B cell (primary cell): ENCODE results near the gene PUM1. TPM values are rescaled to one million over a fixed set of nuclear protein-coding genes. Genes with fewer than 3 reads are reported as not detected.

ENCODE experiments used
- ATAC-seq: fragments of 200-7000 bp; cut with Tn5 transposase; one replicate; pipeline ENCODE4 v1.10.0; 2021; ENCODE audit warnings: low read depth, mild to moderate bottlenecking, moderate number of reproducible peaks, moderate library complexity
- CTCF ChIA-PET: fragments of 350-600 bp; sonication (Branson Sonifier 250); formaldehyde crosslinking; loops from one replicate; lab custom pipeline; 2021; ENCODE audit warnings: antibody characterized with exemption, inconsistent platforms; lab: Charles Lee
- POLR2A ChIA-PET: fragments of 350-600 bp; sonication (Branson Sonifier 250); formaldehyde crosslinking; loops from one replicate; lab custom pipeline; 2021; ENCODE audit warnings: antibody characterized with exemption; lab: Charles Lee
- DNase-seq: peaks from one replicate; pipeline ENCODE4 v3.0.0; 2013
- H2AFZ ChIP-seq: 2 replicates; pipeline ENCODE4 v1.6.1; 2012; ENCODE audit warnings: mild to moderate bottlenecking, low read depth, low read length; ENCODE audit not compliant: insufficient read depth, poor library complexity, severe bottlenecking
- H3K27ac ChIP-seq, 2 donors: 1 replicate in 1 of 2; 2 replicates in 1 of 2; pipeline ENCODE4 v1.5.1; 2012 to 2013; ENCODE audit warnings: low read length in 2 of 2, mild to moderate bottlenecking in 2 of 2, moderate library complexity in 1 of 2
- H3K27me3 ChIP-seq, 4 experiments: fragments of 200-600 bp in 1 of 4; sonication (generic) in 1 of 4; replicated peaks in 1 of 4; 1 replicate in 2 of 4; 2 replicates in 2 of 4; pipeline versions ENCODE4 v1.6.1 to v1.7.0; 2013 to 2016; ENCODE audit warnings: low read length in 3 of 4, mild to moderate bottlenecking in 2 of 4, mixed read lengths in 1 of 4, moderate library complexity in 1 of 4; ENCODE audit not compliant: insufficient read depth in 4 of 4, control insufficient read depth in 3 of 4; ENCODE audit errors: control extremely low read depth in 1 of 4
- H3K36me3 ChIP-seq, 2 experiments: replicated peaks in 1 of 2; 1 replicate in 1 of 2; 2 replicates in 1 of 2; pipeline versions ENCODE4 v1.6.1 to v1.7.1; 2013; ENCODE audit warnings: low read length in 1 of 2; ENCODE audit not compliant: insufficient read depth in 2 of 2, control insufficient read depth in 1 of 2; ENCODE audit errors: control extremely low read depth in 1 of 2, extremely low read depth in 1 of 2
- H3K4me1 ChIP-seq, 2 donors: fragments of 200-600 bp in 1 of 2; sonication (generic) in 1 of 2; 1 replicate in 1 of 2; 2 replicates in 1 of 2; pipeline versions ENCODE4 v1.5.1 to v1.6.1; 2013 to 2017; ENCODE audit warnings: low read length in 2 of 2; ENCODE audit not compliant: control insufficient read depth in 2 of 2, insufficient read depth in 2 of 2
- H3K4me2 ChIP-seq: replicated peaks from 2 replicates; pipeline ENCODE3; 2012; ENCODE audit warnings: mild to moderate bottlenecking, low read depth, low read length; ENCODE audit not compliant: poor library complexity, severe bottlenecking
- H3K4me3 ChIP-seq, 5 experiments: fragments of 200-600 bp in 1 of 5; sonication (generic) in 1 of 5; 1 replicate in 3 of 5; 2 replicates in 2 of 5; pipeline versions ENCODE4 v1.5.1 to v1.7.0; 2011 to 2016; ENCODE audit warnings: low read length in 4 of 5, mild to moderate bottlenecking in 4 of 5, low read depth in 2 of 5, control low read depth in 1 of 5, moderate library complexity in 1 of 5; ENCODE audit not compliant: insufficient read depth in 1 of 5; ENCODE audit errors: control extremely low read depth in 1 of 5, extremely low read depth in 1 of 5
- H3K79me2 ChIP-seq: fragments of 200-600 bp; sonication (generic); one replicate; pipeline ENCODE4 v1.6.0; 2016; ENCODE audit warnings: low read length; ENCODE audit not compliant: control insufficient read depth, insufficient read depth
- H3K9ac ChIP-seq: fragments of 200-600 bp; sonication (generic); 2 replicates; pipeline ENCODE4 v1.6.1; 2017; ENCODE audit warnings: mild to moderate bottlenecking, low read length, moderate library complexity
- H3K9me3 ChIP-seq, 3 donors: one replicate each; pipeline versions ENCODE4 v1.6.1 to v1.7.1; 2013; ENCODE audit warnings: low read length in 2 of 3; ENCODE audit not compliant: control insufficient read depth in 2 of 3, insufficient read depth in 1 of 3; ENCODE audit errors: control extremely low read depth in 1 of 3
- H4K20me1 ChIP-seq: 2 replicates; pipeline ENCODE4 v1.6.0; 2012; ENCODE audit warnings: mild to moderate bottlenecking, low read length; ENCODE audit not compliant: insufficient read depth, control insufficient read depth, poor library complexity, severe bottlenecking
- H3K27ac Mint-ChIP-seq: one replicate; pipeline ENCODE4 v1.8.0; 2021; ENCODE audit warnings: mixed read lengths
- H3K27me3 Mint-ChIP-seq: one replicate; pipeline ENCODE4 v1.8.0; 2021; ENCODE audit warnings: mixed read lengths
- H3K4me1 Mint-ChIP-seq: one replicate; pipeline ENCODE4 v1.8.0; 2021; ENCODE audit warnings: mixed read lengths
- H3K4me3 Mint-ChIP-seq: one replicate; pipeline ENCODE4 v1.8.0; 2021; ENCODE audit warnings: mixed read lengths
- H3K9me3 Mint-ChIP-seq: one replicate; pipeline ENCODE4 v1.8.0; 2022; ENCODE audit warnings: mixed read lengths; ENCODE audit not compliant: insufficient read depth
- CTCF ChIP-seq: fragments of 200-600 bp; IDR thresholded peaks from one replicate; pipeline ENCODE4 v1.8.0; 2022; ENCODE audit warnings: antibody characterized with exemption, mild to moderate bottlenecking
- EZH2 ChIP-seq: IDR thresholded peaks from 2 replicates; pipeline ENCODE4 v1.6.1; 2012; ENCODE audit warnings: borderline replicate concordance, low read depth, mild to moderate bottlenecking, moderate library complexity, low read length; ENCODE audit not compliant: insufficient read depth, poor library complexity, severe bottlenecking
- WGBS: methylation state at CpG from one replicate; pipeline ENCODE4 v1.1.5; 2013; ENCODE audit warnings: missing lambda C conversion rate; ENCODE audit not compliant: insufficient coverage; 5-methylcytosine and 5-hydroxymethylcytosine counted together
- intact Hi-C: fragments of 100-400 bp; cut with micrococcal nuclease; formaldehyde crosslinking; loops from one replicate; pipeline ENCODE4 v1.10.0; 2022
- polyA plus RNA-seq: library from polyadenylated mRNA; depleted of rRNA; stranded (reverse); fragments of >200 nt; gene quantifications from 2 replicates; pipeline ENCODE4 v1.2.3, GENCODE V29; 2012
- total RNA-seq, 2 donors: library from RNA; stranded (reverse); fragments of 120-200 nt in 1 of 2; gene quantifications; 1 replicate in 1 of 2; 2 replicates in 1 of 2; pipeline versions ENCODE4 v1.2.3 to v1.2.4, GENCODE V29; 2013 to 2022

Gene PUM1
- total and polyA plus RNA-seq, 2 donors (not counting 1 experiment from before 2014, with no cell fraction given): 52.8 to 177 TPM

GRCh38 chr1:31010086-31010989, 55.2 kb downstream of the PUM1 start:
- H3K36me3 ChIP-seq: peaks cover 3 to 16% of the 10 kb centered on the region in 2 experiments
- no peak overlapping the region for H2AFZ ChIP-seq
- H3K27ac ChIP-seq: peak overlapping the region in 1 of 2 donors; percentile 20
- CTCF ChIA-PET: interaction anchor here (1.6 to 1.8 kb wide), 2 partner anchors 18 to 49 kb away, joined by 4 to 5 read pairs; no protein-coding TSS in a partner anchor
- no peak overlapping the region for H3K4me2 ChIP-seq
- intact Hi-C loops: no loop called here
- H3K9ac ChIP-seq: peak overlapping the region; percentile 9
- no peak for DNase-seq
- Mint-ChIP-seq H3K27me3 (no peaks in the 10 kb centered on the region), H3K4me3 (no peak overlapping the region), H3K9me3 (no peaks in the 10 kb centered on the region), H3K27ac (no peak overlapping the region), H3K4me1 (peaks cover 59% of the 10 kb centered on the region)
- POLR2A ChIA-PET: interaction anchor here (0.6 kb wide), 2 partner anchors 66 to 143 kb away, joined by 4 to 10 read pairs; no protein-coding TSS in a partner anchor
- no peaks in the 10 kb centered on the region for H3K27me3 ChIP-seq
- no peak for TF ChIP-seq EZH2
- TF ChIP-seq CTCF: no peak
- 84% methylated on average over 4 of the region's 6 CpGs for WGBS
- no peak overlapping the region for H3K4me3 ChIP-seq
- peaks cover 99% of the 10 kb centered on the region for H3K79me2 ChIP-seq
- ATAC-seq: no peak
- H4K20me1 ChIP-seq: peaks cover 78% of the 10 kb centered on the region
- H3K9me3 ChIP-seq: no peaks in the 10 kb centered on the region
- H3K4me1 ChIP-seq: peaks cover 31 to 44% of the 10 kb centered on the region in 2 donors

- 78% methylated on average over 2 of the region's 2 CpGs for WGBS
- Histone ChIP-seq H3K27ac (no peak overlapping the region), H3K4me1 (peaks cover 13 to 28% of the 10 kb centered on the region in 2 donors), H3K27me3 (no peaks in the 10 kb centered on the region), H4K20me1 (peaks cover 81% of the 10 kb centered on the region), H3K4me3 (no peak overlapping the region), H3K4me2 (no peak overlapping the region), H3K36me3 (peaks cover 3 to 35% of the 10 kb centered on the region in 2 experiments), H3K9ac (no peak overlapping the region), H3K79me2 (peaks cover 97% of the 10 kb centered on the region), H3K9me3 (no peaks in the 10 kb centered on the region), H2AFZ (no peak overlapping the region)
- H3K27ac Mint-ChIP-seq: no peak overlapping the region
- no peak for ATAC-seq
- ChIA-PET CTCF (interaction anchor here (0.6 to 0.8 kb wide), 2 partner anchors 80 to 932 kb away, joined by 5 read pairs; no protein-coding TSS in a partner anchor), POLR2A (no interaction called here)
- intact Hi-C loops: no loop called here
- peaks cover 59% of the 10 kb centered on the region for H3K4me1 Mint-ChIP-seq
- DNase-seq: no peak
- H3K9me3 Mint-ChIP-seq: no peaks in the 10 kb centered on the region
- TF ChIP-seq EZH2: no peak
- no peak overlapping the region for H3K4me3 Mint-ChIP-seq
- no peaks in the 10 kb centered on the region for H3K27me3 Mint-ChIP-seq
Measured at GRCh38 chr1:31007462-31007991, 58.0 kb downstream of the PUM1 start.
